RWPE2 (cell line): ENCODE measurements around the gene UVSSA.

ENCODE experiments used
- ATAC-seq: fragments of 200-7000 bp; cut with Tn5 transposase; 3 replicates; pipeline ENCODE4 v1.9.1; 2021; ENCODE audit warnings: low read depth
- DNase-seq: peaks from one replicate; pipeline ENCODE4 v3.0.0-alpha.2; 2020; ENCODE audit warnings: low spot score
- H3K27ac ChIP-seq: fragments of 450-650 bp; 2 replicates; pipeline ENCODE4 v1.5.1; 2017; ENCODE audit warnings: mild to moderate bottlenecking; ENCODE audit not compliant: poor library complexity, severe bottlenecking
- H3K27me3 ChIP-seq: fragments of 250-450 bp; sonication (Bioruptor Pico); 2 replicates; pipeline ENCODE4 v1.5.1; 2021; ENCODE audit warnings: mild to moderate bottlenecking, moderate library complexity; ENCODE audit not compliant: insufficient read depth, poor library complexity, severe bottlenecking
- H3K36me3 ChIP-seq: fragments of 250-450 bp; sonication (Bioruptor Pico); 2 replicates; pipeline ENCODE4 v1.5.1; 2020; ENCODE audit warnings: low read depth, mild to moderate bottlenecking, moderate library complexity
- H3K4me1 ChIP-seq: fragments of 250-450 bp; sonication (Bioruptor Pico); 2 replicates; pipeline ENCODE4 v1.5.1; 2021; ENCODE audit warnings: mild to moderate bottlenecking, moderate library complexity; ENCODE audit not compliant: insufficient read depth, poor library complexity, severe bottlenecking
- H3K4me3 ChIP-seq: fragments of 250-450 bp; sonication (Bioruptor Pico); 2 replicates; pipeline ENCODE4 v1.5.1; 2021; ENCODE audit warnings: mild to moderate bottlenecking, moderate library complexity; ENCODE audit not compliant: severe bottlenecking
- H3K9me3 ChIP-seq: fragments of 250-450 bp; sonication (Bioruptor Pico); 2 replicates; pipeline ENCODE4 v1.5.1; 2021; ENCODE audit warnings: mild to moderate bottlenecking, moderate library complexity; ENCODE audit not compliant: severe bottlenecking
- TF ChIP-seq, protein P1 (sequence below): fragments of 450-650 bp; IDR thresholded peaks from one replicate; pipeline ENCODE4 v1.5.1; 2017; ENCODE audit warnings: mild to moderate bottlenecking, moderate library complexity; ENCODE audit not compliant: poor library complexity, severe bottlenecking

Gene UVSSA

GRCh38 chr4:1325681-1326635 lies 21.1 kb upstream of the UVSSA start:
- DNase-seq (no peak), ATAC-seq (no peak)
- Histone ChIP-seq H3K4me3 (no peak overlapping the region), H3K4me1 (peaks cover 41% of the 10 kb centered on the region), H3K27me3 (no peaks in the 10 kb centered on the region), H3K36me3 (peaks cover 46% of the 10 kb centered on the region), H3K27ac (peak overlapping the region; percentile 99), H3K9me3 (no peaks in the 10 kb centered on the region)
- TF ChIP-seq, protein P1, sequence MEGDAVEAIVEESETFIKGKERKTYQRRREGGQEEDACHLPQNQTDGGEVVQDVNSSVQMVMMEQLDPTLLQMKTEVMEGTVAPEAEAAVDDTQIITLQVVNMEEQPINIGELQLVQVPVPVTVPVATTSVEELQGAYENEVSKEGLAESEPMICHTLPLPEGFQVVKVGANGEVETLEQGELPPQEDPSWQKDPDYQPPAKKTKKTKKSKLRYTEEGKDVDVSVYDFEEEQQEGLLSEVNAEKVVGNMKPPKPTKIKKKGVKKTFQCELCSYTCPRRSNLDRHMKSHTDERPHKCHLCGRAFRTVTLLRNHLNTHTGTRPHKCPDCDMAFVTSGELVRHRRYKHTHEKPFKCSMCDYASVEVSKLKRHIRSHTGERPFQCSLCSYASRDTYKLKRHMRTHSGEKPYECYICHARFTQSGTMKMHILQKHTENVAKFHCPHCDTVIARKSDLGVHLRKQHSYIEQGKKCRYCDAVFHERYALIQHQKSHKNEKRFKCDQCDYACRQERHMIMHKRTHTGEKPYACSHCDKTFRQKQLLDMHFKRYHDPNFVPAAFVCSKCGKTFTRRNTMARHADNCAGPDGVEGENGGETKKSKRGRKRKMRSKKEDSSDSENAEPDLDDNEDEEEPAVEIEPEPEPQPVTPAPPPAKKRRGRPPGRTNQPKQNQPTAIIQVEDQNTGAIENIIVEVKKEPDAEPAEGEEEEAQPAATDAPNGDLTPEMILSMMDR = no peak

DNA sequence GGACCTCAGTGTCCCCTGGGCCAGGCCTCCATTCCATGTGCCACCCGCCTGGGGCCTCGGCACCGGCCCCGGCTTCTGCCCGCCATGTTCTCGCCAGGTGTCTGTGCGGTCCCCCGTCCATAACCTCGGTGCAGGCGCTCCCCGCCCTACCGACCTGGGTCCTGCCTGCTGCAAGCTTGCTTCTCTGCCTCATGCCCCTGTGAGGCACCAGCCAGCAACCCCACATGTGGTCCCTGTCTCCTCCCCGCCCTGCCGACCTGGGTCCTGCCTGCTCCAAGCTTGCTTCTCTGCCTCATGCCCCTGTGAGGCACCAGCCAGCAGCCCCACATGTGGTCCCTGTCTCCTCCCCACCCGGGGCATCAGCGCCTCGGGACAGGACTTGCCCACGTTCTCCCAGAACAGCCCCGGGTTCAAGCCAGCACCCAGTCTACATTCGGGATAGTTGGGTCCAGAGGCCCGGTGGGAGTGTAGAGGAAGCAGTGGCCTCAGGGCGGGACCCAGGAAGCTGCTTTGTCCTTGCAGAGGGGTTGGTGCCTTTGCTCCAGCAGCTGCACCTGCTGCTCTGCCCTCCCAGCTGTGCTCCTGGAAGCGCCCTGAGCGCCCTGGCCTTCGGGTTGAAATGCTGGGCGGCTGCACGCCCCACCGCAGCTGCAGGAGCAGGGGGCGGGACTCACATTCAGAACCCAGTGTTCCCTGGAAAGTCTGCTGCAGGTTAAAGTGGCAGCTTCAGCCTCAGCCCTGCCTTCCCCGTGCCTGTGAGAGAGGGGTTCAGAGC lies 20.1 kb upstream of the UVSSA start:
- ATAC-seq = no peak
- DNase-seq = no peak
- Histone ChIP-seq H3K9me3 (no peaks in the 10 kb centered on the region), H3K4me1 (peaks cover 41% of the 10 kb centered on the region), H3K27me3 (no peaks in the 10 kb centered on the region), H3K27ac (peak overlapping the region; percentile 99), H3K36me3 (peaks cover 54% of the 10 kb centered on the region), H3K4me3 (no peak overlapping the region)
- TF ChIP-seq, protein P1 = no peak

DNA sequence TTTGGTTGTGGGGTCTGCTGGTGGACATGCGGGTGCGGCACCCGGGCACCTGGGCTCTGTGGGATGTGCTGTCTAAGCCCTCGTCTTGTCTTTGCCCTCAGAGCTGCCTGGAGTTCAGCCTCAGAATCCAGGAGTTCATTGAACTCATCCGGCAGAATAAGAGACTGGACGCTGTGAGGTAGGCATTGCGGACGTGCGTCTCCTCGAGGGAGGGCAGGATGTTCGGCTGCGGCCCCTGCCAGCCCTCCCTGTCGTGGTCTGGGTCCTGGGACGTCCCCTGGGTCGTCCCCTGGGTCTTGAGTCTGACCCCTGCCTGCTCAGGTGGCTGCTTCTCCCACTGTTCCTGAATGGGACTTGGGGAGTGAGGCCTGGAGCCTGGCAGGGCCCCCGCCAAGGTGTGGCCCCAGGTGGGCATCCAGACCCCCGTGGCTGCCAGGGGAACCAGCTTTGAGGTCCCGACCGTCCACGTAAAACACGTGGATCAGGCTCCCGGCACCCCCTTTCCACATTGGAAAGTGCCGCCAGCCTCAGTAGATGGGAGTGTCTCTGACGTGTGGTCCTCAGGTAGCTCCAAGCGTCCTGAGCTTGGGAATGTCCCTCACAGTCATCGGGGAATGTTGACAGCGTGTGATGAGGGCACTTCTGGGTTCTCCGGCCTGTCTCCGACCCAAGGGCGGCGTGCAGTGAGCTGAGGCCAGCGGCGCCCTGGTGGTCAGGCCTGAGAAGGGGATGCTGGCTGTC lies 19.3 kb upstream of the UVSSA start:
- H3K4me1 ChIP-seq = peaks cover 34% of the 10 kb centered on the region
- ATAC-seq (no peak), DNase-seq (no peak)
- H3K4me3 ChIP-seq = no peak overlapping the region
- peak overlapping the region; percentile 99 for H3K27ac ChIP-seq
- no peaks in the 10 kb centered on the region for H3K9me3 ChIP-seq
- peaks cover 57% of the 10 kb centered on the region for H3K36me3 ChIP-seq
- TF ChIP-seq, protein P1 = no peak
- H3K27me3 ChIP-seq = no peaks in the 10 kb centered on the region

DNA sequence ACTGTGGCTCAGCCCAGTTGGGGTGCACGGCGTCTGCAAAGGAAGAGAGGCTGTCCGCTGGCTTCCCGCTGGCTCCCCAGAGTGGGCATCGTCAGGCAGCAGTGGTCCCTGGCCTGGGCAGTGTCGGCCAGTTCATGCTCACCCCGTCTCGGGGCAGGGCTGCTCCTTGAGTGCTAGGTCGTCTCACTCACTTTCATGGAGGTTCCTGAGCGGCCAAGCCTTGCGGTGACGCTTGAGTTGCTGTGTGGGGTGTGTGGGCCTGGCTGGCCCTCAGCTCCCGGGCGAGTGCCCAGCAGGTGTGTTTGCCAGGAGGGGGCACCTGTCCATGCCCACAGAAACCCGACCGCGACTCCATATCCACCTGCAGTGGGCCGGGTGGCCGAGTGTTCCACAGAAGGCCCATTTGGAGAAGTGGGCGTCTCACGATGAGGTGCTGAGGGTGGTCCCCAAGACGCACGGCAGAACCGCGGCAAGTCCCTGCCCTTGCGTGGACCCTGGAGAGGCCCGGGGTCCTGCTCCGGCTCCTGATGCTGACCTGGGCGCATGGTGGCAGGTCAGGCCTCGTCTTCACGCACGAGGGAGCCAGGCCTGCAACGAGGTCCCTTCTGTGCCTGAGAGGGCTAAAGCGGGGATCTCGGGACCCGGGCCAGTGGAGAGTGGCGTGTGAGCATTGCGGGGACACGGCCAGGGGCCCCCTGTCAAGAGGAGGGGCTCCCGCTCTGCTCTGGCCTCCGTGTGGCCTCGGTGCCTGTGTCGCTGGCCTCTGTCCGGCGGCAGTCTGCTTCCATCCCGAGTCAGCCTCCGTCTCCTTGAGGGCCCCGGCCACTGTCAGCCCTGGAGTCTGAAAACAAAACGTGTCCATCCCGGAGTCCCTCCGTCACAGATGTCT lies 18.5 kb upstream of the UVSSA start:
- Histone ChIP-seq H3K27me3 (no peaks in the 10 kb centered on the region), H3K36me3 (peaks cover 57% of the 10 kb centered on the region), H3K27ac (peak overlapping the region; percentile 99), H3K9me3 (no peaks in the 10 kb centered on the region), H3K4me1 (peaks cover 27% of the 10 kb centered on the region), H3K4me3 (no peak overlapping the region)
- TF ChIP-seq, protein P1 = no peak
- DNase-seq (no peak), ATAC-seq (no peak)
